Fibroblast of skin of back (primary cell): ENCODE results near the gene SLC29A4.
"Not testable (repeated sequence)": the region's sequence is repeated elsewhere in the genome, so short reads cannot be mapped to it uniquely, and the experiment has no call there.

Experiments
- DNase-seq: peaks from one replicate; pipeline ENCODE4 v3.0.0-alpha.2; 2013

SLC29A4 gene

DNA sequence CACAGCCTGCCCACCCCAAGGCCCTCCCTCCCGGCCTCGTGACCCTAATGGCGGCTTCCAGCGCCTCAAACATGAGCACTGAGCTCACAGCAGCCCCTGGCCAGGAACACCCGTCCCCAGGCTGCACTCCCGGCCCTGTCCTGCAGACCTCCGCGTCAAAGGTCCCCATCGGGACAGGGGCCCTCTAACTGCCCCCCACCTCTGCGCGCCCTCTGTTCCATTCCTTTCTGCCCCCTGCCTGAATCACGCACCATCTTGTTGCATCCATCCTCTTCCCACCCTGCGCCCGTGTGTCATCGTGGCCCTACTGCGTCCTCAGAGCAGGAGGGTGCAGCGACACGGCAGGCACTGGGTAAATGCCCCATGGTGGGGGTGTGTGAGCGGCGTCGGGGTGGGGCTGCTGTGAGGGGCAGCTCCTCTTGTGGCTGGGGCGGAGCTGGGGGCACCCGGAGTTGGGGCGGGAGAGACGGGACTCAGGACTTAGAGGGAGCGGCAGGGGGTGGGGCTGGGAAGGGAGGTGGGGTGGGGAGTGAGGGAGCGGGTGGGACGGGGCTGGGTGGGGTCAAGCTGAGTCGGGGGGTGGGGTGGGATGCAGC lies 13.4 kb downstream of the SLC29A4 start:
- DNase-seq = no peak

DNA sequence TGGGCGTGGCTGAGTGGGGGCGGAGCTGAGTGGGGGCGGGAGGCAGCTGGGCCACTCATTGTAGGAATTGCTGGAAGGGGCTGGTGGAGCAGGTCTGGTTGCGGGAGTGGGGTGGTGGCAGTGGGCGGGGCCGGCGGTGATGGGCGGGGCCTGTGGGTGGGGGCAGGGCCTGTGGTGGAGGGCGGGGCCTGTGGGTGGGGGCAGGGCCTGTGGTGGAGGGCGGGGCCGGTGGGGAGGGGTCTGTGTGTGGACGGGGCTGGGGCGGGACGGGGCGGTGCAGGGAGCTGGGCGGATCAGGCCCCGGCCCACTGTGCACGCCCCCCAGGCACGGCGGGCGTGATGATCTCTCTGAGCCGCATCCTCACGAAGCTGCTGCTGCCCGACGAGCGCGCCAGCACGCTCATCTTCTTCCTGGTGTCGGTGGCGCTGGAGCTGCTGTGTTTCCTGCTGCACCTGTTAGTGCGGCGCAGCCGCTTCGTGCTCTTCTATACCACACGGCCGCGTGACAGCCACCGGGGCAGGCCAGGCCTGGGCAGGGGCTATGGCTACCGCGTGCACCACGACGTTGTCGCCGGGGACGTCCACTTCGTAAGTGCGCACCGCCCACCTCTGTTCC lies 14.0 kb downstream of the SLC29A4 start:
- DNase-seq = no peak

DNA sequence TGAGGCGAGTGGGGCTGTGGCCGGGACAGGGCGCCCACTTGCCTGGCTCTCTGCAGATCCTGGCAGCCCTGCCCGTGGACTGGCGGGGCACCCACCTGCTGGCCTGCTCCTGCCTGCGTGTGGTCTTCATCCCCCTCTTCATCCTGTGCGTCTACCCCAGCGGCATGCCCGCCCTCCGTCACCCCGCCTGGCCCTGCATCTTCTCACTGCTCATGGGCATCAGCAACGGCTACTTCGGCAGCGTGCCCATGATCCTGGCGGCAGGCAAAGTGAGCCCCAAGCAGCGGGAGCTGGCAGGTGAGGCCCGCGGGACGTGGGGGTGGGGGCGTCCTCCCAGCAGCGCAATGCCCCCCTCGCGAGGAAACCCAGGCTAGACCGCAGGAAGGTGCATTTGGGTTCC lies 17.6 kb downstream of the SLC29A4 start:
- no peak for DNase-seq

DNA sequence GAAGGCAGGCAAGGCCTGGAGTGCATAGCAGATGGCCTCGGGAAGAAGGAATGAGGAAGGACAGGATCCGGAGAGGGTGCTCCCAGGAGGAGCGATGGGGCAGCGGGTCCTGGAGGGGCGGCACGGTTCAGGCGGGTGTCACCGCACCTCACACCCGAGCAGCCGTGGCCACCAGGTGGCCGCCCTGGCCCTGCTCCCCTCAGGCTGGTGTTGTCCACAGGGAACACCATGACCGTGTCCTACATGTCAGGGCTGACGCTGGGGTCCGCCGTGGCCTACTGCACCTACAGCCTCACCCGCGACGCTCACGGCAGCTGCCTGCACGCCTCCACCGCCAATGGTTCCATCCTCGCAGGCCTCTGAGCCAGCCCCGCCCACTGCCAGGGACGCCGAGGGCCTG lies 19.8 kb downstream of the SLC29A4 start:
- no peak for DNase-seq

DNA sequence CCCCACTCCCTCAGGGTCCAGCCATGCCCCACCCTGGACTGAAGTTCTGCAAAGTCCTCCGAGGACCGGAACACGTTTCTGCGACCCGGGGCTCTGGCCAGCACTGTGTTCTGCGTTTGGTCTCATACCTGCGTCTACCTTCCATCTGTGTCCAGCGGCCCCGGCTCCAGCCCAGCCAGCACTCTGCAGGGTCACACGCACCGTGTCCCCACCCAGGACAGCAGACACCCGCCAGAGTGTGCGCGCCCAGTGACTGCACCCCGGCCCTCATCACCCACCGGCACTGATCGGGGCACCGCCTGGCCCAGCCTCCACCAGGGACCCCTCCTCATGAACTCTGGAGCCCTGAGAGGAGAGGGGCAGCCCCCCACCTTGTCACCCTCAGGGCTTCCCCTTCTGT lies 20.3 kb downstream of the SLC29A4 start:
- no peak for DNase-seq

DNA sequence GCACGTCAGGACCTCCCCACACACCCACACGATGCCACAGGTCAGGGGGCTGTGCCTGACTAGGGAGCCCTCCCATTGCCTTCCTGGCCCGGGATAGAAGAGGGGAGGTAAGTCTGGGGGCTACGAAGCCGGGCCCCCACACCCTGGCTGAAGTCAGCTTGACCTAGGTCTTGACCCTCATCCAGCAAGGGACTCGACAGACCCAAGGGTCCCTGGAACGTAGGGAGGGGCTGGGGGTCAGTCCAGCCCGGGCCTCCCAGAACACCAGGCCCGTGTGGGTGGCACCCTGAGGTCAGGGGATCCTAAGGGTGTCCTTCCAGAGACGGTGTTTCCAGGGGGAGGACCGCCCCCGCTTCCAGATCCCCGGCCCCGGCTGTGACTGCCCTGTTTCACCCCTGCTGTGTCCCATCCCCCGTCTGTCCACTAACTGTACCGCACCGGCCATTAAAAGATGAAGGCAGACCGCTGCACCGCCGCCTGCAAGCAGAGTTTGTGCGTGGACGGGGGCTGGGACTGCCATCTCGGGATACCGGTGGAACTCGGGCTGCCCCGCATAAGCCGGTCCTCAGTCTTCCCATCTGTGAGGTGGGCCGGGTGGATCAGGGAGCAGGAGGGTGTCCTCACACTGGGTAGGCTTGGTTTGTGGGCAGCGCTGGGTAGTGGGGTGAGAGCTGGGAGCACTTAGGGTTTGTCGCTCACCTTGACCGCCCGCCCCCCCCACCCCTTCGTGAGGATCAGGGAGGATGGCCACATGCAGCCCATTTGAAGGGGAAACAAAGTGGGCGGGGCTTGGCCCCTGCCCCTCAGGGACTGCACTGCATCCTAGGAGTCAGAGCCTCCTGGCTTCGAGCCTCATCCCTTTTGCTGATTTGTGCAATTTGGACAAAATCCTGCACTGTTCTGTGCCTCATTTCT lies 21.1 kb downstream of the SLC29A4 start:
- DNase-seq = no peak

DNA sequence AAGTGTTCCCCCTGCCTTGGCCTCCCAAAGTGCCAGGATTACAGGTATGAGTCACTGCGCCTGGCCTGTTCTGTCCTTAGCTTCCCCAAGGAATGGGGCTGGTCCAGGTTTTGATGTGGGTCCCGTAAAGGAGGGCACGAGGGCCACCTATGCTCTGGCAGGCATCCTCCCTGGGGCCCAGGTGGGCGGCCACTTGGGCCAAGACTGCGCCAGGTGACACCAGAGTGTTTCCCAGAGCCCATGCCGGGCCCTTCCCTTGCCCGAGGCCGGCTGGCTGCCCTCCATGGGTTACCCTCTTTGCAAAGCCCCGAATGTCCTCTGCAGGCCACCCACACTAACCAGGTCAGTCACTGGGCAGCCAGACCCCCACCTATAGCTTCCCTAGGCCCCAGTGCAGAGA lies 22.3 kb downstream of the SLC29A4 start:
- DNase-seq = not testable (repeated sequence)

DNA sequence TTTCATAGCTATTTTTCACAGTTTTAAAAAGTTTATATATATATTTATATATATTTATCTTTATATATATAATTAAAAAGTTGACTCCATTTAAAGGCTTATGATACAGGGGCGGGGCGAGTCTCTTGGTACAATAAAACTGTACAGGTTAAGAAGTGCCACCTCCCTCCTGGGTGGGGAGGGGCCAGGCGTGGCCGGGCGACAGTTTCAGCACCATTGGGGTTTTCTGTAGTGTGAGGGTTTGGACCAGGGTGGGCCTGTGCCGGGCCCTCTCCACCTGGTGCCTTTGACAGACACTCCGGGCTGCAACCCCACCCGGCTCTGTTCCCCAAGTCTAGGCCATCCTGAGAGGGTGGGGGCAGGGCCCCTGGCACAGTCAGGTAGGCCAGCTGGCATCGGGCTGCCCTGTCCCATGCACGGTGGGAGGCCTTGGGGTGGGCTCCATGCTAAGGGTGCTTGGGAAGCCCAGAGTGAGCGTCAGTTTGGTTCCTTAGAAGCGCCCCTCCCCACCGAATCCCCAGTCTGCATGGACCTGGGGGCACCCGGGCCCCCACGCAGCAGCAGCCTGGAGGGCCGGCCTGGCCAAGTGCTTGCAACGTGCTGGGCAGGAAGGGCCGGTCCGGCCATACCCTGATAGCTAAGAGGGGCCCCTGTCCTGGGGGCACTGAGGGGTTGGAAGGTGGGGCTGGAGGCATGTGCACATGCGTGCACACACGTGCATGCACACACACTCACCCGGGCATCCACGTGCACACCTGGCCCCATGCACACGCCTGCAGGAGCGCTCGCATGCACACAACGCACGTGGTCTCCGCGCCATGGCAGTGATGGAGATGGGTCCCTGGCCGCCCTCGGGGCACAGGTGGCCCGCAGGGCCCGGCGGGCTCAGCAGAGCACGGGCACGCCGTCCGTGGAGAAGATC lies 24.7 kb downstream of the SLC29A4 start:
- not testable (repeated sequence) for DNase-seq

DNA sequence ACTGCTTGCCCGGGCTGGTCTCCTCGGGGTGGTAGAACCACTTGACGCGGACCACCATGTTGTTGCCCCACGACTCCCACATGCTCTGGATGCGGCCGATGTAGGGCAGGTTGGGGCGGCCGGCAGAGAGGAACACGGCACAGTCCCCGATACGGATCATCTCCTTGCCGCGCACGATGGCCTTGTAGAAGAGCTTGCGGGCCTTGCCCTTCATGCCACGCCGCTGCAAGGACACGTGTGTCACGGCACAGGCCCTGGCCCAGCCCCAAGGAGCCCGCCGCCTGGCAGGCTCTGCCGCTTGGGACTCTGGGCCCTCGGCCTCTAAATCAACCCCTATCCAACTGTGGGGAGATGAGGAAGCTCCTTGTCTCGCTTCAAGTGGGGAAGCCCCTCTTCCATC lies 26.4 kb downstream of the SLC29A4 start:
- no peak for DNase-seq

DNA sequence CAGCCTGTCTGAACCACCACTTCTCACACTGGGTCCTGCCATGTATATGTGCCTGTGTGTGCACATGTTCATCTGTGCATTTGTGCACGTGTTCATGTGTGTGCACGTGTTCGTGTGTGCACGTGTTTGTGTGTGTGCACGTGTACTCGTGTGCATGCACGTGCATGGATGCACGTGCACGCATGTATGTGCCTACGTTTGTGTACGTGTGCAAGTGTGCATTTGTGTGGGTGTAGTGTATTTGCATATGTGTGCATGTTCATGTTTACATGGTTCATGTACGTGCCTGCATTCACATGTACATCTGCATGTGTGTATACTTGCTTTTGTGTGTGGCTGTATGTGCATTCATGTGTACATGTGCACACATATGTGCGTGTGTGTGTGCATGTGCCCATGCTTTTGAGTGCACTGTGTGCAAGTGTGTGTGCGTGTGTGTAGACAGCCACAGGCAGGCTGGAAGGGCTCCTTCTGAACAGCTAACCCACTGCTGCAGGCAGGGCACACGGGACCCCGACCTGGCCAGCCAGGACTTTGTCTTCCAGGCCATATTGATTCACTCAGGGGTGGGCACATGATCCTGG lies 28.2 kb downstream of the SLC29A4 start:
- no peak for DNase-seq

DNA sequence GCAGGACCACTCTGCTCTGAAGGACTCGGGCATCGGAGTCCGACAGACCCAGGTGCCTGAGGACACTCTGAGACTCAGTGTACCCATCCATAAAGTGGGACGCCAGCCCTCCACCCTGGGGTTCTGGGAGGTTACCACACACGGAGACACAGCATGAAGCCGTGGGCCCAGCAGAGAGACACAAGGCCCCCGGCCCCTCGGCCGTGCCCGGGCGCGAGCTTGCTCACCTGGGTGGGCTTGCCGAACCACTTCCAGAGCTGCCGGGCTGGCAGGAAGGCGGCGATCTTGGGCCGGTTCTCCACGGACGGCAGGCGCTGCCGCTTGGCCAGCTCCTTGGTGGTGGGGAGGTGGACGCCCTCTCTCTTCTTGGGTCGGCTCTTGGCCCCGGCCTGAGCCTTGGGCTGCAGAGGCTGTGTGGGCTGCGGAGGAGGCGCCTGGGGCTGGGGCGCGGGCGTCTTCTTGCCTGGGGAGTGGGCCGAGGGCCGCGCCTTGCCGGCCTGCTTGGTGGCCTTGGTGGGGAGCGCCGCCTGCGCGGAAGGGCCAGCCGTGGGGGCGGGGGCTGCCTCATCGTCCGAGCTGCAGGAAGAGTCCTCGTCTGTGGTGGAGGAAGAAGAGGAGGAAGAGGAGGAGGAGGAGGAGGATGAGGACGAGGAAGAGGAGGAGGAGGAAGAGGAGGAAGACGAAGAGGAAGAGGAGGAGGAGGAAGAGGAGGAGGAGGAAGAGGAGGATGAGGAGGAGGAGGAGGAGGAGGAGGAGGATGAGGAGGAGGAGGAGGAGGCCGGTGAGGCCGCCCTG lies 29.7 kb downstream of the SLC29A4 start:
- DNase-seq = not testable (repeated sequence)

DNA sequence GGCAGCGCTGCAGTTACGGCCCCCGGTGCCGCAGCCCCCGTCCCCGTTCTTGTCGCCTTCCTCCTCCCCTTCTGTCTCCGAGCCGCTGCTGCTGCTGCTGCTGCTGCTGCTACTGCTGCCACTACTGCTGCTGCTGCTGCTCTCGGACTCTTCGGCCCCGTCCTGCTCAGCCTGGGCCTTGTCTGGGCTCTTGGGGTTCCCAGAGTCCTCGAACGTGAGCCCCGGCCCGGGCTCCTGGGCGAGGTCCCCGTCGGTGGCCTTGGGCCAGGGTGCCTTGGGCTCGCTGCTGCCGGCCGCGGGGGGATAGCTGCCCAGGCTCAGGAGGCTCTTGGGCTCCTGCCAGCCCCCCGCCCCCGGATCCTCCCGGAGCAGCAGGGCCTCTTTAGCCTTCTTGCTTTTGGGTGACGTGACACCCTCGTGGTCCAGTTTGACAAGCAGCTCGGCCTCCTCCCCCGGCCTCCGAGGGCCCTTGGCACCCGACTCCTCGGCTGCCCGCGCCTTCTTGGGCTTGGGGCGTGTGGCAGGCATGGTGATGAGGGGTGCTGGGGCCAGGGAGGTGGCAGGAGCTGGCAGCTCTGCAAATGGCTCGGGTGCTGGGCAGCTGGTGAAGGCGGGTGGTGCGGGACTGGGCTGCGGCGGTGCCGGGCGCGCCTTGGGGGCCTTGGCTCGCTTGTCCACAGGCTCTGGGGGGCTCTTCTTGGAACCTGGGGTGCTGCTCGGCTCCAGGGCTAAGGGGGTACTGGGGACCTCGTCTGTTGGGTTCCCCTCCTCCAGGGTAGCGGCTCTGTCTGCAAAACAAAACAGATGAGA lies 30.5 kb downstream of the SLC29A4 start:
- not testable (repeated sequence) for DNase-seq

DNA sequence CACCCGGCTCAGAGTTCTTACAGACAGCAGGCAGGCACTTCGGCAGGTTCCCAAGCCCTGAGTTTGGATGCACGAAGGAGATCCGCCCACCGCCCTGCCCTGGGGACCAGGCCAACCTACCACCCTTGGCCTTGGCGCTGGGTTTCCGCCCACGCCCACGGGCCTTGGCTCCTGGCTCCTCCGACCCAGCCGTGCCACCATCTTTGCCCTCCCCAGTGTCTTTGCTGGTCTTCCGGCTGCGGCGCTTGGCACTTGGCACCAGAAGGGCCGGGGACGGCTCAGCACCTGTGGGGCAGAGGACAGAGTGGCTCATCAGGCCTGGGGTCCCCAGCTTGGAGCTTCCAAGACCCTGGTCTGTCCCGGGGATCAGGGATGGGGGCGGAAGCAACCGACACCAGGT lies 32.1 kb downstream of the SLC29A4 start:
- no peak for DNase-seq

DNA sequence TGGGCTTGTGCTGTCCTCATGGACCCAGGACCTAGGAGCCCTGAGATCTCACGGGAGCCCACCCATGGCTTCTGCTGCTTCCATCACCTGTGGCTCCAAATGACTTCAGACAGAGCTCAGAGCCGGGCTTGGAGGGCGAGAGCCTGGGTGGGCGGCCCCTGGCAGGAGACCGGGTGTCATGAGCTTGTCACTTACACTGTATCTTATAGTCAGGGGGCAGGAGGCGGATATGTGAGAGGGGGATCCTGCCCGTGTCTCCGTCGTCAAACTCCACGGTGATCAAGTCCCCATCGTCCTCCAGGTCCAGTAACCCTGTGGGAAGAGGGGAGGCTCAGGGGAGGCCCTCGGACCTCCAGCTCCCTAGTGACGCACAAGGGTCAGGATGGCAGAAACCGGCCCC lies 33.0 kb downstream of the SLC29A4 start:
- DNase-seq = no peak

DNA sequence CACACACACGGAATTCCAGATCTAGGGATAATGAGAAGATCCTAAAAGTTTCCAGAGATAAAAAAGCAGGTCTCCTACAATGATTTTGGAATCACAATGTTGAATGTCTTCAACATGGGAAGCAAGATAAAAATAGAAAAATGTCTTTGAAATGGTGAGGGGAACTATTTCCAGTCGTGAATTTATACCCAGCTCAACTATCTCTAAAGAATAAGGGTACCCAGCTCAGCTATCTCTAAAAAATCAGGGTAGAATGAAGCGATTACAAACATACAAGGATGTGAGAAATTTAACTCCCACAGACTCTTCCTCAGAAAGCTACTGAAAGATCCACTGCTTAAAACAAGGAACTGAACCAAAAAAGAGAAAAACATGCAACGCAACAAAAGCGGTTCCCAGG lies 35.9 kb downstream of the SLC29A4 start:
- not testable (repeated sequence) for DNase-seq

DNA sequence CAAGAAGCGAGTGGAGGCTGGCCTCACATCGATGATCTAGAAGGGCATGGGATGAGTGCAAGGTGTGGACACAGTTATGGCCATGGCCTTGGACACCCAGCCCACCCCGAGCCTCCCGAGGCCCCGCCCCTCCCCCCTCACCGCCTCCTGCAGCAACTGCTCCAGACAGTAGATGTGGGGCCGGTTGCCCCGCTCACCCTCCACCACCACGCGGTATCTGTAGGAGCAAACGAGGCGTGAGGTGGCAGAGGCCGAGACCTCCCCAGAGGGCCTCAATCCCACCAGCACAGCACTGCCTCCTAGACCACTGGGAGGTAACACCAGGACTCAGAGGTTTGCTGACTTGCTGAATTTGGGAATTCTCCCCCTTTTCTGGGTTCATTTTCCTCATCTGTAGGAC lies 37.6 kb downstream of the SLC29A4 start:
- no peak for DNase-seq

DNA sequence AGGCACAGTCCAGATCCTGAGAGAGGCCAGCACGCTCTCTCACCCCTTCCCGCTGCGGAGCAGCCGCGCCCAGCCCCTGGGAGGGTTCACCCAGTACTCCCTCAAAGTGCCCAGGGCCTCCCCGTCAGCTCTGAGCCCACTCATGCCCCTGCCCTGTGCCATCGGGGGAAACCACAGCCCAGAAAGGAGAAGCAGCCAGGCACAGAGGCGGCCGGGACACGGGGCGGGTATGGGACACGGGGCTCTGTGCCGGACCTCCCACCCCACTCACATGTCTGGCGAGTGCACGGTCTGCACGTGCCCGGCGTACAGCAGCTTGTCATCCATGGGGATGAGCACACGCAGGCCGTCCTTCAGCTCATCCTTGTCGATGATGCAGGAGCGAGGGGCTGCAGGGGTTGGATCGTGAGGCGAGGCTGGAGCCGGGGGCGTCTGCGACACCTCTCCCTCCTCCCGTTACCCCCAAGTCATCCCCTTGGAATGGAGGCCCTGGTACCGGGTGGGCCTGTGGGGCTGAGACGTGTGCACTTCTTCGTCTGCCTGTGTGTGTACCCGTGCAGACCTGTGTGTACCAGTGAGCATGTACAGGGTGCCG lies 38.2 kb downstream of the SLC29A4 start:
- no peak for DNase-seq

DNA sequence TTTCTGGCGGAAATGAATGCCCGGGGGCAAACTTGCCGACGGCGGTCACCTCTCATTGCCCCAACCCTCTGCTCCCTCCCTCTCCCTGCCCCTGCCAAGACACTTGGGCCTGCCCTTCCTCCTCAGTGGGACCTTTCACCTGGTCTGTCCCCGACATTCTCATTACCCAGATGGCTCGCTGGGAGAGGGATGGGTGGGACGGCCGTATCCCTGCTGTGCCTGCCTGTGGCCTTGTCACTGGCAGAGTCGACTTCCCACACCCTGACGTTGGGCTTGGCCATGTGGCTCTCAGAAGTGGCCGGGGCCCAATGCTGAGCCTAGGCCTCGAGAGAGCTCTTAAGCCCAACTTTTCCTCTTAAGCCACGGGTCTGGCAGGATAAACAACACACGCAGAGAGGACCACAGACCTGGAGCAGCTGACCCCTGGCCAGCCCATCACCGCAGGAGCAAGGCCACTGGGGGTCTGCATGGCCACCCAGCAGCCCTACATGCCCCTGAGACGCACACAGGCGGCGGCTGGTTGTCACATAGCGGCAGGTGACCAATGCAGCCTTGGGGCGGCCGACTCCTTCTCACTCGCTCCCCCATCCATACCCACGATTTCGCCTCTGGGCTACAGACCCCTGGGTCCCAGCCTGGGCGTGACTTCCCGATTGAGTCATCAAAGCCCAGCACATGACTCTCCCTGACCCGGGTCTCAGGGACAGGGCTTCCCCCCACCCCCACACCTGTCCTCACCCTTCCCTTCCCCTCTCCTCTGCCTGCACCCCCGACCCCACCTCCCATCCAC lies 40.1 kb downstream of the SLC29A4 start:
- no peak for DNase-seq
